ENCODE measurements around the gene ELMO3.

- TF ChIP-seq ZNF8 (CRISPR knock-in tag; IDR thresholded peaks at IDR 0.05) = no peak
- no peak for TF ChIP-seq ISL1 (CRISPR knock-in tag; IDR thresholded peaks at IDR 0.05)
- TF ChIP-seq TSHZ2 (CRISPR knock-in tag; IDR thresholded peaks at IDR 0.05) = no peak
- no peak for TF ChIP-seq CSDC2 (CRISPR knock-in tag; IDR thresholded peaks at IDR 0.05)
- no peak for TF ChIP-seq POU6F1 (CRISPR knock-in tag; IDR thresholded peaks at IDR 0.05; ENCODE audit: borderline replicate concordance, low read depth)
- no peak for TF ChIP-seq PPARA (CRISPR knock-in tag; IDR thresholded peaks at IDR 0.05; ENCODE audit: borderline replicate concordance)
- TF ChIP-seq ARNTL (CRISPR knock-in tag; IDR thresholded peaks at IDR 0.05; ENCODE audit: borderline replicate concordance, low read depth) = no peak
- TF ChIP-seq OSR1 (CRISPR knock-in tag; IDR thresholded peaks at IDR 0.05) = no peak
- no peak for TF ChIP-seq CREB5 (CRISPR knock-in tag; IDR thresholded peaks at IDR 0.05; ENCODE audit: low read depth)
- TF ChIP-seq PATZ1 (CRISPR knock-in tag; IDR thresholded peaks at IDR 0.05; ENCODE audit: borderline replicate concordance) = no peak
Measured at GRCh38 chr16:67149276-67150046, 49.5 kb upstream of the ELMO3 start.

Measured in SK-N-SH treated with all-trans-retinoic acid at 6 μM for 48 hours (cell line).